Measurements from ENCODE around the gene ROPN1B.

ROPN1B gene

GRCh38 chr3:126005951-126006350 is 37.0 kb downstream of the ROPN1B start:
- DNase-seq: no peak

GRCh38 chr3:126008219-126008618 is 39.2 kb downstream of the ROPN1B start:
- no peak for DNase-seq

GRCh38 chr3:126009181-126009580 is 40.2 kb downstream of the ROPN1B start:
- DNase-seq: no peak

- no peak for DNase-seq
Observed at GRCh38 chr3:126013751-126014156, 44.8 kb downstream of the ROPN1B start.

- no peak for DNase-seq
Observed at GRCh38 chr3:126014252-126014651, 45.3 kb downstream of the ROPN1B start.

GRCh38 chr3:126015075-126015474 is 46.1 kb downstream of the ROPN1B start:
- DNase-seq: no peak

GRCh38 chr3:126016616-126017015 is 47.6 kb downstream of the ROPN1B start:
- DNase-seq: no peak

- no peak for DNase-seq
Observed at GRCh38 chr3:126017362-126017761, 48.4 kb downstream of the ROPN1B start.

- no peak for DNase-seq
Observed at GRCh38 chr3:126018545-126018944, 49.6 kb downstream of the ROPN1B start.

GRCh38 chr3:126018995-126019394 is 50.0 kb downstream of the ROPN1B start:
- no peak for DNase-seq

- DNase-seq: no peak
Observed at GRCh38 chr3:126019683-126020082, 50.7 kb downstream of the ROPN1B start.

GRCh38 chr3:126021224-126021623 is 52.2 kb downstream of the ROPN1B start:
- DNase-seq: no peak

- DNase-seq: no peak
Observed at GRCh38 chr3:126021702-126022101, 52.7 kb downstream of the ROPN1B start.

GRCh38 chr3:126022741-126023359 is 53.9 kb downstream of the ROPN1B start:
- DNase-seq: no peak

GRCh38 chr3:126023390-126023789 is 54.4 kb downstream of the ROPN1B start:
- no peak for DNase-seq

- no peak for DNase-seq
Observed at GRCh38 chr3:126024049-126024854, 55.3 kb downstream of the ROPN1B start.

- DNase-seq: no peak
Observed at GRCh38 chr3:126025116-126025729, 56.2 kb downstream of the ROPN1B start.

- no peak for DNase-seq
Observed at GRCh38 chr3:126025862-126026261, 56.9 kb downstream of the ROPN1B start.

- no peak for DNase-seq
Observed at GRCh38 chr3:126026277-126026751, 57.3 kb downstream of the ROPN1B start.

- DNase-seq: no peak
Observed at GRCh38 chr3:126026761-126027160, 57.8 kb downstream of the ROPN1B start.

- no peak for DNase-seq
Observed at GRCh38 chr3:126028096-126028495, 59.1 kb downstream of the ROPN1B start.

- no peak for DNase-seq
Observed at GRCh38 chr3:126029241-126029640, 60.3 kb downstream of the ROPN1B start.

- no peak for DNase-seq
Observed at GRCh38 chr3:126030455-126030854, 61.5 kb downstream of the ROPN1B start.

- DNase-seq: no peak
Observed at GRCh38 chr3:126031981-126032471, 63.0 kb downstream of the ROPN1B start.
